Hematopoietic multipotent progenitor cell treated with erythropoietin and hydrocortisone succinate and interleukin-3 and kit ligand, for 8 days (in vitro differentiated cells): ENCODE data around the gene PTPRO.
A peak's percentile ranks its signal among the peaks of the same experiment; 100 is the strongest.

Experiments
- DNase-seq: peaks from one replicate; pipeline ENCODE4 v3.0.0-alpha.2; 2015

PTPRO gene

DNA sequence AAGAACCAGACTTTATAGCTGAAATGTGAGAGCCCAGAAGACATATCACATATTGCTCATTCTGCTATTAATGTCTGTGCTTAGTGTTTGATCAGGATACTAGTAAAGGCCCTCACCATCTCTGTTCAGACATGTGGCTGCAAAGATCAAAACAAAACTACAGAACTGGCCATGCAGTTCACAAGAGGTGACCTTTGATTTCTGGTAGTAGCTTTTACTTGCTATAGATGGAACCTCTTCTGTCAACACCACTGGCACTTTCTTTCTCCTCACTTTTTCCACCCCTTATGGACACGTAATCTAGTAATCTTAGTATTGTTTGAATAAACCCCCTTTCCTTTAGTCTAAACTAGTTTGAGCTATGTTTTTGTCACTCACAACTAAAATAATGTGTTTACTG is 252.0 kb downstream of the PTPRO start:
- DNase-seq = no peak

DNA sequence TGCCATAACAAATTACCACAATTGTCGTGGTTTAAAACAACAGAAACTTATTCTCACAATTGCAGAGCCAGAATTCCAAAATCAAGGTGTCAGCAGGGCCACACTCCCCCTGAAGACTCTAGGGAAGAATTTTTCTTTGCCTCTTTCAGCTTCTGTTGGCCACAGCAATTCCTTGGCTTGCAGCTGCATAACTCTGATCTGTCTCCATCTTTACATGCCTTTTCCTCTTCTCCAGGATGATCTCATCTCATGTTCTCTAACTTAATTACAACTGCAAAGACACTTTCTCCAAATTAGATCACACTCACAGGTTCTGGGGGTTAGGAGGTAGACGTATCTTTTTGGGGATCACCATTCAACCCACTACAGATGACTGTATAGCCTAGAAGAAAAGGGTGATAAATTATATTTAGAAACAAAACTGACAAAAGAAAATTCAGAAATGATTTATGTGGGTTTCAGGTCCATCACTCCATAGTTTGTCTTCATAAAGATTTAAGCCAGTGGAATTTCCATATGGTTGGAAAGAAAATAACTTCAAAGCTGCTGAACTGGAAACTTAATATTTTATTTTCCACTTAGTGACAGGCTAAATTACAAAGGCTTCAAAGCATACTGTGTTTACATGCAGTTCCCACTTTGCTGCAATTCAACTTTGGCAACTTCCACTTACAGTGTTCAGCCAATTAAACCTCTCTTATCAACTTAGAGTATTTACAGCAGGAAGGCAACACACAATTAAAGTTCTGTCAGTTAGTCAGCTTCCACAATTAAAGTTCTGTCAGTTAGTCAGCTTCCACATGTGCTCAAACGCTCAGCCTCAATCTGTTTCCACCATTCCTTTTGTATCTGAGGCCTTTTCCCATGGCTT is 253.6 kb downstream of the PTPRO start:
- no peak for DNase-seq

DNA sequence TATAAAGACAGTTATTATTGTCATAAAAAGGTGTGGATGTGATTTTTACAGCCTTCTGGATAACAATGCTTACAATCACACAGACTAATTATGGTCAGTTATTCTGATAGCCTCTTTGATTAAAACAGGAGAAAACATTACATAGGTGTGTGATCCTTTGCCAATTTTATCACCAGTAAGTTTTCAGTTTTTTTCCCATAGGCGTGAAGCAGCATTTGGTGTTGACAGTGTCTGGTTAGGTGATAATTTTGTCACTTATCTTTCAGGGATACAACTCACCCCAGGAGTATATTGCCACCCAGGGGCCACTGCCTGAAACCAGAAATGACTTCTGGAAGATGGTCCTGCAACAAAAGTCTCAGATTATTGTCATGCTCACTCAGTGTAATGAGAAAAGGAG is 258.1 kb downstream of the PTPRO start:
- no peak for DNase-seq

DNA sequence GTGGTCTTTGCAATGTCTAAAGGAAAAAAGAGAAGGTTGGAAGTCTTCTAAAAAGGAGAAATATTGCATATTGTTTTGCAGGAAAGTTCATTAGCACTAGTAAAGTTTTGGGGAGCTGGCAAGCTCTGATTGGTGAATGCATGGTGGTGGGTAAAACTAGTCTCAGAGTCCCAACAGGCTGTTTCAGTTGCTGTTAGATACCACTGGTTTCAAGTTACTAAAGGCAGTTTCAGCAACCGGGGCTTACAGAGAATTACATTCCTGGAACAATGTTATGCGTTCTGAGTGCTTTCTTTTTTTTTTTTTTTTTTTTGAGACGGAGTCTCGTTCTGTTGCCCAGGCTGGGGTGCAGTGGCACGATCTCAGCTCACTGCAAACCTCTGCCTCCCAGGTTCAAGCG is 258.7 kb downstream of the PTPRO start:
- DNase-seq = no peak

DNA sequence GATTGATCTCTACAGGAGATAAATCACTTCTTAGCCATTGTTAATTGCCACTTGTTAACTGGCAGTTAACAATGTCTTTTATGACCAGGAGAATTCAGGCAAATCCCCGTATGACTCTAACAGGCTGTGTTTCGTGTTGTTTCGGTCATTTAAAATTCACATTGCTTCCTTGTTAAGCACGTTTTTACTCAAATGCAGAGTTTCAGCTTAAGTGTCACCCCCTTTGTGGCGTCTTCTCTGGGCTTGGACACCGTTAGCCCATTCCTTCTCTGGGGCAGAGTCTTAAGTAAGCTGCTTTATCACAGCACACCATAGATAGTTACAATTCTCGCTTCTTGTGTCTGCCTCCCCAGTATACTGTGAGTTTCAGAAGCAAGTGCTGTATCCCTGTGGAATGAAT is 261.5 kb downstream of the PTPRO start:
- DNase-seq = no peak

DNA sequence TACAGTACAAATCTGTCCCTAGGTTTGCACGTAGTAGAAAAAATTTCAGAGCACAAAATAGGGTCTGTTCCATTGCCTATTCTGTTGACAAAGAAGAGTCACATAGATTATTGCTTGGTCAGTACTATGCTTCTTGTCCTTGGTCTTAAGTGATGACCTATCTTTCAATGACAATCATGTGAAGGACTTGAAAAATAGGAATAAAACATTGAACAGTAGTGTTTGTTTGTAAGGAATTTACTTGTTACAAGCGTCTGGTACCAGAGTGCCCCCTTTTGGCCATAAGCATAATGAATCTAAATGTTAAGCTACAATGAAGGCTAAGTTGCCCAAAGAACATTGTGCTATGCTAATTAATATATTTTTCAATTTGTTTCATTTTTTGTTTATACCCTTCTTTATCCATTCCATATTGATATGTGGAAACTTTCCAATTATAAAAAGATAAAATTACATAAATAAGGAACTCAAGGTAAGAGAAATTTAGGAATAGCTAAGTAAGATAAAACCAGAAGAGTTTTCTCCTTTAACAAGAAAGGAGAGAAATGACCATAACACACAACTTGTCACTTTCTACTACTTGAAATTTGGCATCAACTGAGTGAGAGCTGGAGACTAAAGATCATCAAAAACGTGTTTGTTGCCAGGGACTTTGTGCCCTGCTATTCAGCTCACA is 262.2 kb downstream of the PTPRO start:
- DNase-seq = peak; percentile 71

DNA sequence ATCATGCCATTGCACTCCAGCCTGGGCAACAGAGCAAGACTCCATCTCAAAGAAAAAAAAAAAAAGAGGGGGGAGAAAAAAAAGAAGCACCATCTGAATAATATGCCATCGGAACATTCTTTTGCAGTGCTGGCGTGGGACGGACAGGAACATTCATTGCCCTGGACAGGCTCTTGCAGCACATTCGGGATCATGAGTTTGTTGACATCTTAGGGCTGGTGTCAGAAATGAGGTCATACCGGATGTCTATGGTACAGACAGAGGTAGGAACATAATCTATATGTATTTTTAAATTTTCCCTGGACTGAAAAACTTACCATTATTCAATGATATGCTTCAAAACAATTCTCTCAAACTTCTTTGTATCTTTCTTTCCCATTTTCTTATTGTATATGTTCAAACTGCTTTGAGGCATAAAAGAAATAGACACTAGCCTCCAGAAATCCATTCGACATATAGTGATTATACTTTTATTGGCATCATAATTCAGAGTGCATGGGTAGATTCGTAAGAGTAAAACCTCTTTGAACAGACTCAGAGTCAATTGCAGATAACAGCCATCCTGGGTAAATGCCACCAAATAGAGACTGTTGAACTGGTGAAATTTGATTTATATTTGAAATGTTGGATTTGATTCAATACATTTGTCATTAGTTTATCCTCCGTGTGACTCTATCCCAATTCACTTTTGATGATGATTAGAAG is 267.2 kb downstream of the PTPRO start:
- no peak for DNase-seq

DNA sequence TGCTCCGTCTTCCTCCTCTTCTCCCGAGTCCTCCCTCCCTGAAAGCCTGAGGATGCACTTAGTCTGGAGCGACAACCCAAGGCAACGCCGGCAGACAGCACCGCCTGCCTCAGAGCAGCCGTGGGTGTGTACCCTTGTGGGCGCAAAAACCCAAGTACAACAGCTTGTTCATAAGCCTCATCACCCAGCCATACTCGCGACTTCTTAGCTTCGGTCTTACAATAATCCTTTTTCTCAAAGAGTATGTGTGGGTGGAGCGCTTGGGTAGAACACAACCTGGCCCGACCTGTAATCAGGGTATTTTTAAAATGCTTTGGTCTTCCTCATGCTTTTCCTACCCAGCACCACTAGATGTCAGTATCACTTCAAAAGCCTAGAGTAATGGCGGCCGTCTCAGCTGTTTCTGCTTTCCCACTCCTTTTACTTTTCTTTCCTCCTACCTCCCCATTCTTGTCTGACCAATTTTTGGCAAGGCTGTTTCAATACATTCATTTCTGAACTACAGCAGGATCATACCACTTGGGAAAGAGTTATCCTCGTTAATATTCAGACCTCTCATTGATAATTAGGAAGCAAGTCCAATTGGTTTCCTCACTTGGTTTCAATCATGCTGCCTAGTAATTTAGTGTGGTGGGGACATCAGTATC is 268.0 kb downstream of the PTPRO start:
- DNase-seq = peak; percentile 79

DNA sequence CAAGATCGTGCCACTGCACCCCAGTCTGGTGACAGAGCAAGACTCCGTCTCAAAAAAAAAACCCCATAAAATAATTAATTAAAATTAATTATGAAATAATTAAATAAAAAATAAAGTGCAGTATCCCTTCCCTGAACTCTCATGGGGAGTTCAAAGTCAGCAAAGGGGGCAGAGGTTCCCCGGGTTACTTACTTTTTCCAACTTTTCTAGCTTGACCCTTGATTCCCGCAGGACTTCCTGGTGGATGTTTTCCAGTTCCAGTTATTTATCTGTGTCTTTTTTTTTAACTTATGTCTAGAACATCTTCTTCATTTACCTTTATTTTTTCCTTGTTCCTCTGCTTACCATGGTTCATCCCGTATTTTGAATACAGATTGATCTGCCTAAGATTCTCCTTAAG is 269.5 kb downstream of the PTPRO start:
- no peak for DNase-seq

DNA sequence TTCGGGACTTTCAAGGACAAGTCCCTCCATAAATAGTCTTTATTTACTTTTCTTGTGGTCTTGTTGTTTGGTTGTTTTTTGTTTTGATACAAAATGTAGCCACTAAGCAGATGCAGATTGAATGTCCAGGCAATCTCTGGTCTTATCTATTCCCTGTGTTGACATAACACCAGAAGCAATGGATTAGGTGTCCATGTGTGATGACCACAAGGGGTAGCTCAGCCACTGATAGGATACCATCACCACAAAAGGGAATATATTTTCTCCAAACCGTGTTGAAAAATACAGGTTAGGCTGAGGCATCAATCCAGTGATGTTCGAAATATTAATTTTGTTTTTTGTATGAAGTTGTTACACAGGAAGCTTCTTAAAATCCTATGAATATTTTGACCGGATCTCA is 270.6 kb downstream of the PTPRO start:
- DNase-seq = no peak

DNA sequence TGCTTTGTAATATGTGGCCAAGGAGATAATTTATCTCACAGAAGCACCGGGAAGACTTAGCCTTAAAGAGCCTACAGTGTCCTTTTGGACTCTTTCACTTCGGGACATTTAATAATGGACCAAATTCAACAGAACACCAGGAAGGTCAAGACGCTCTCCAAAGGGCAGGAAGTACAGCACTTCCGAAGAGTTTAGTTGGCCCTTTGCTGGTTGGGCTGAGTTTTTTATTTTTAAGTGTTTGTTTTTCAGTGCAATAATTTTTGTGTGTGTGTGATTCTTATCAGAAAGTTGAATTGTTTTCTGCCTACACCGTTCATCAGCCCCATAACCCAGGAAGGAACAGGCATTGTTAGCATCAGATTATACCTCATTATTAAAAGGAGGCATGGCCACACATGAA is 273.9 kb downstream of the PTPRO start:
- DNase-seq = no peak

DNA sequence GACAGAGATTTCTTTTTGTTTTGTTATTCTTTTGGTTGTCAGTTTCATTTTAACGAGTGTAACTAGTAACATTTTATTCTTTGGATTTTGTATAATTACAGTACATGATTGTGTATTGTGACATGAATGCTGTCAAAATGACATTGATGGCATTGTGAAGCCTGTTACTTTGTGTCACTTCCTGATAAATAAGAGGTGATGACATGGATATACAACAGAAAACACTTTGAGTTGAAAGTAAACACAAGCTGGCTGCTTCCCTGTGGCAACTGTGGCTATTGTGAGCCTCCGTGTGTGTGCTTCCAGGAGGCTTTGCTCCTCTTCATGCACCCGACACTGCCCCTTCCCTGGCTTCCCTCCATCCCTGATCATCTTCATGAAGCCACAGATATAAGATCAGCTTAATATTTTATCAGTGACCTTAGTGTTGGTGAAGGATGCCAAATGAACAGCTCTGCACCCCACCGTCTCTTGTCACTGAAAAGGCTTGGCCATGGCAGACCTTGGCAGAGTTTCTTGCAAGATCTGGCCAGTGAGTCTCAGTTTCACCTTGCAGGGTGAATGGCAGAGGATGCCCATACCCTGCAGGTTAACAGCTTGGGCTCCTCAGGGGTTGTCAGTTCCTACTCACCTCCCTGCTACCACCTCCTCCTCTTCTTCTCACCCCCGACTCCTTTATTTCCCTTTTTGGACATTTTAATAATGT is 275.0 kb downstream of the PTPRO start:
- DNase-seq = no peak

DNA sequence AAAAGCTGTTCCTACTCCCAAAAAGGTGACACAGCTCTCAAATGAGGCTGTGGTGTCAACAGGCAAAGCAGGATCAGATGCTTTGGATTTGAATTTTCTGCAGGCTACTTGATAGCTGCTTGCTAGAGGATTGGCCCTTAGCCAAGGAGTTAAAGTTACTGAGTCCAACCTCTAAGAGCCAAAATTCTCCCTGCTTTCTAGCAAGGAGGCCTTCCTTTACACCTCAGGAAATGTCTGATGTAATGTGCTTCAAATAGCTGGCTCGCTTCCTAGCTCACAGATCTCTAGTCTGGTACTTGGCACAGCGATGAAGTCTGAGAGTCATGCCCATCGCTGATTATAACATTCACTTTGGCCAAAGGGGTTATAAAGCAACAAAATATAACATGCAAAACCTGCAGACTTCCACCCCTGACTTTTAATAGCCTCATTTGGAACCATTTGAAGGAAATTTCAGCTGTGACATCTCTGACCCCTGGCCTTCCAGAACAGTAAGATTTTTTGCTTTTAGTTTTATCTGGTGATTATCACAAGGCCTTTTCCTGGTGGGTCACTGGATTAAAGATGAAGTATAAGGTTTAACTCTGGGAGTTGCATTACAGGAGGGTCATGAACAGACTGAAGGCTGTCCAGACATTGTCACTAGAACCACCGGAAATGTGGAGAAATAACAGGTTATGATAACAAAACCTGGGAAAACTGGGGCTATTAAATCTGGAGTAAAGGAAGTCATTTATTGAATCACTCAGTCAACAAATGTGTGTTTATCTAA is 277.1 kb downstream of the PTPRO start:
- peak; percentile 18 for DNase-seq

DNA sequence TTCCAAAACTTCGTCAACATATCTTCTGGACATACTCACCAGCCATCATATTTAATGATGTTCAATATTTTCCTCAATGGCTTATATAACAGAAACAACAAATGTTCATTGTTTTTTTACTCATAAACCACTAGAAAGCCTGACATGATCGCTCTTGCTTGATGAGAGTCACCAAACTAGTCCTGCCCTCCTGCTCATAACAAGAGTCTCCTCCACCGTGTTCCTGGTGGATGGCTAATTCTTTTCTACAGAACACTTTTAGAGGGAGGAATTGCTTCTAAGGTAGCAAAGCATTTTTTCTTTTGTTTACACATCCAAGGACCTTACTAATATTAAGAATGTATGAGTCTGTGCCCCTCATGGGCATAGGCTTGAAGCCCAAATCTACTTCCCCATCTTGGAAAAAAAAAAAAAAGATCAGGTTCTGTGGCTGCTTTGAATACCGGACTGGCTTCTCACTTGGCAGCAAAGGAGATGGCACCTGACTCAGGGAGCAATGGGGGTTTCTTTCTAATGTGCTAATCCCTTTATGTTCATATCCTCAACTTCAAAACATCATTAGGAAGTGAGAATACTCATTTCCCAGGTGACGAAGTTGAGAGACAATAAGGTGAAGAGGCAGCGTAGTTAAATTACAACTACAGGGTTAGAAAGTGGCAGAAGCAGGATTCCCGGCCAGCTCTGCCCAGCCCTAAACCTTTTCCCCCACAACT is 278.1 kb downstream of the PTPRO start:
- no peak for DNase-seq

DNA sequence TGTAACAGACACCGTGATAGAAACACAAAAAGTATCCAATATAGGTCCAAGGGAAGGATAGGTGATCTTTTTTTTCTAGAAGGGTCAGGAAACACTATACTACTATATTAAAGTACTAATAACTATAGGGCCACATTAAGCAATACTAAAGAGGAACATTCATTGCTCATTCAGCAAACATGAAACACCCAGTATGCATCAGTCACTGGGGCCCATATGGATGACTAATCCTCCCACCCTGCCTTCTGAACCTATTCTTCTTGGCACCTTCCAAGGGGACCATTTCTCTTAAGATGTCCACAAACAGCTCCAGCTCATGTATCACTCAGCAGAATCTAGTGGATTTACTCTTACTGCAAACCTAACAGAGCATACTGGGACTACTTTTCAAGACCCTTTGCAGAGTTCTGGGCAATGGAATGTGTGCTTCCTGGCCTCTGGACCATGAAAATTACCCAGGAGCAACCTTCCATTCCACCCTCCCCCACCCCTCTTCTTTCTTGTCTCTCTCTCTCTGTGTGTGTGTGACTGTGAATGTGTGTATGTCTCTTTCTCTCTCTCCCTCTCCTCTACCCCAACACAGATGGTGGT is 279.0 kb downstream of the PTPRO start:
- DNase-seq = no peak

DNA sequence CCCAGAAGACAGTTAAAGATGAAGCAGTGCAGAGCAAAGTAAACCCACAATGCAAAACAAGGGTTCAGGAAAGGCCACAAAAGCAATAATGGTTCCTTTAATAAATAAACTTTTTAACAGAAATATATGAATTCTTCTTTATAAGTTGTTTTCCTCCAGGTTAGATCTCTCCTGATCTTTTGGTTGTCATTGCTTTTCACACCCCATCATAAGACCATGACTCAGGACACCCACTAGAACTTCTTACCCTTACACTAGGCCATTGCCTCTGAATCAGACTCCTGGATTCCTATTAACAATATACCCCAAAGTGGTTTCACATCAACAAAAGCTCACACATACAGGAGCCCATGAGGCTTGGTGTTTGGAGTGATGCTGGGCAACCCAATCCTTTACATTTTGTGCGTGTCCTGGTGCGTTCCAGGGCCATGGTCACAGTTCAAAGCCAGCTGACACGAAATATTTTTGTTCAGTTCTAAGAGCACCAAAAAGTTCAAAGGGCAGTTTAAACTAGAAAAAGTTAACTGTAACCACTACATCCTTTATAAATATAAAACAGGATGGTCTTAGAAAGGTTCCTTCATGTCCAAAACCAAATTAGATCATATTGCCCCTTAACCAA is 279.9 kb downstream of the PTPRO start:
- DNase-seq = no peak

DNA sequence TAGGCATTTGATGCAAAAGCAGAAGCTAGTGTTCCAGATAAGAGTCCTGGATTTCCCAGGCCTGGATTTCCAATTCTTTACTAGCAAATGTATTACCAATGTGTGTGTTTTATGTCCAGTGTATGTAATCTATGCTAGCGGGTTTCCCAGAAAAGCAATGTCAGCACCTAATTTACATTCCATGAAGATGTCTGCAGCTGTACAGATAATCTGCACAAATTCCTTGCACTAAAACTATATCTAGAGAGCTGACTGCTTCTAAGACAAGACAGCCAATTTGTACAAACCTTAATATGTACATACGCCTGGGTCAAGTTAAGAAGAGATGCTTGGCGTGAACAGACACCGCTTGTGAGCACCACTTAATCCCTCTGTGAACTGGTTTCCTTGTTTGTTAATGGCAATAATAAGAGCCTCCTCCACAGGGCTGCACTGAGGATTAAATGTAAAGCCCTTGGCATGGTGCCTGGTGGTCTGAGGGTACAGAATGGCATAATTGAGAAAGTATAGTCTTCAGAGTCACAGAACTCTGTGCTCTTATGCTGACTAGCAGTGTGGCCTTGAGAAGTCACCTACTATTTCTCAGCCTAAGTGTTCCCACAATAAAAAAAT is 281.3 kb downstream of the PTPRO start:
- no peak for DNase-seq

DNA sequence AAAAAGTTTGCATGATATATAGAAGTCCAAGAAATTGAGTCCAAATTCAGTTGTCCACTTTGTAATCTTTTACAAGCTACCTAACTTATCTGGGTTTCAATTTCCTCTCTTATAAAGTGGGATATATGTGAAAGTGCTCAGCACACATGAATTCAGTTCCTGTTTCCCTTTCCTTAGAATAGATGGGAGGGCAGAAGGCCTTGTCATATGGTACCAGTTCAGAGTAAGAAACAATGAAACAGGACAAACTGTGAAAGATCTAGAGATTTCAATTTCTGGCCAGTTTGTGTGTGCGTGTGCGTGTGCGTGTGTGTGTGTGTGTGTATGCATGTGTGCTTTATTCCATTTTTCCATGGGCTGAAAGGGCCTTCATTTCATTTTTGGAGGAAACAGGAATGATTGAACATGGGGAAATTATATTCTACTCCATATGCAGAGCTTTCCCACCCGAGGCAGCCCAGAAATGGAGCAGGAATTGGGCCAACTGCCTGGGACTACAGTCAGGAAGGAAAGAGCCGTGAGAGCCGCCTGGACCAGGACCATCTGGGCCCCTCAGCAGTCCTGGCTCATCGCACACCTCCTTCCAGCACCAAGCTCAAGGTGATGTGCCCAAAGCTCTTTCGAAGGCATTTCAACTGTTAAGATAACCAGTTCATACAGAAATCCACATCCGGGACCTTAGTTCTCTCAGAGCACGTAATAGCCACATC is 283.7 kb downstream of the PTPRO start:
- no peak for DNase-seq

DNA sequence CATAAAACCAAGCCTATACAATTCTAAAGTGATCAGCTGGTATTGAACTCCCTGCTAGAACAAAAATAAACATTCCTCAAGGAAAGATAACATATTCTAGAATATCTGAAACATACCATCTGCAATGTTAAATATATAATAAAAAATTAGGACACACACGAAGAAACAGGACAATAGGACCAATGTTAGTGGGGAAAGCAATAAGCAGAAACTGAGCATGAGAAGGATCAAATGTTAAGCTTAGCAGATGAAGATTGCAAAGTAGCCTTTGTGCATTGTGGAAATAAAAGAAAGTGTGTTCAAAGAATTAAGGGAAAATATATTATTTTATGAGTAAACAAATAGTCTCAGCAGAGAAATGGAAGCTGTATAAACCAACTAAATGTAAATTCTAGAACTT is 286.1 kb downstream of the PTPRO start:
- no peak for DNase-seq
